ENCODE data around the gene XYLT2.

- TF ChIP-seq POLR2A (IDR thresholded peaks at IDR 0.05) = no peak
- no peak for TF ChIP-seq CTCF (IDR thresholded peaks at IDR 0.05)
- no peak for TF ChIP-seq EP300 (IDR thresholded peaks at IDR 0.05)
These were observed 28.8 kb upstream of the XYLT2 start for GRCh38 chr17:50317121-50317520.

Measured in tibial nerve (tissue), 4 donors.